ENCODE measurements around the gene MT1B.

The MT1B gene

DNA sequence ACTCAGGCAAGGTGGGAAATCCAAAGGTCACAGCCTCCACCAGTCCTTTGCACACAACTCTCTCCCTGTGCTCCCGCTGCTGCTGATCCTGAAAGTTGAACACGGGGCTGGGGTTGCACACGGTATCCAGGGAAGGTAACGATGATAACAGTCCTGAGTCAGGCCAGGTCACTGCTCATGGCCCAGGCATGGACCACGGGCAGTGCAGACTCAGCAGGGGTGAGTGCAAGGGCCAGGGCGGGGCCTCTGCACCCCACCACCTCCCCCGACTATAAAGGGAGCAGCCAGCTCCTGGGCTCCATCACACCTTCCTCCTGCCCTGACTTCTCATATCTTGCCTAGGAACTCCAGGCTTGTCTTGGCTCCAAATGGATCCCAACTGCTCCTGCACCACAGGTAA lies at the start of gene MT1B:
Gene MT1B, plus strand, starts transcription at position 301 of the 400 bp plus-strand sequence. Its CDS starts 68 bp downstream, at position 369.
- no peak for DNase-seq

DNA sequence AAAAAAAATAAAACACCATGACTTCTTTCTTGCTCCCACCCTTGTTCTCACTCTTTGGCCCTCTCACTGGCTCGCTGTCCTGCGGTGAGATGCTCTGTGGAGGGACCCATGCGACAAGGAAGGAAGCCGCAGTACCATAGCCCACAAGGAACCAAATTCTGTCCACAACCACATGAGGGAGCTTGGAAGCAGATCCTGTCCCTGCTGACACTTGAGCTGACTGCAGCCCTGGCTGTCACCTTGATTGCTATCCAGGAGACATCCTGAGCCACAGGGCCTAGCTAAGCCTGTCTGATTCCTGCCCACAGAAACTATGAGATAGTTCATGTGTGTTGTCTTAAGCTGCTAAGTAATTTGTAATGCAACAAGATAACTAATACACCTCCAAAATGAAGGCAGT lies 48.1 kb upstream of the MT1B start:
- DNase-seq = peak; percentile 10

DNA sequence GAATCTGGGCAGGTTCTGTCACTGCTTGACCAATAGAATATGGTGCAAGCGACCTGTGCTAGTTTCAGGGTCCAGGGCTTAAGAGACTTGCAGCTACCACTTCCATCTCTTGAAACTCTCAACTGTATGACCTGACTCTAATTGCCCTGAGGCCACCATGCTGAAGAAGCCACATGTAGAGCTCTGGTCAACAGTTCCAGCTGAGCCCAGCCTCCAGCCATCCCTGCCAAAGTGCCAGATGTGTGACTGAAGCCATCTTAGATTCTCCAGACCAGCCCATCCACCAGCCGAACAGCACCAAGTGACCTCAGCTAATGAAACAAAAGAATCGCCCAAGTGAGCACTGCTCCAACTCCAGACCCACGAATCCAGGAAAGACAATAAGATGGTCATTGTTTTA lies 46.7 kb upstream of the MT1B start:
- DNase-seq = no peak

DNA sequence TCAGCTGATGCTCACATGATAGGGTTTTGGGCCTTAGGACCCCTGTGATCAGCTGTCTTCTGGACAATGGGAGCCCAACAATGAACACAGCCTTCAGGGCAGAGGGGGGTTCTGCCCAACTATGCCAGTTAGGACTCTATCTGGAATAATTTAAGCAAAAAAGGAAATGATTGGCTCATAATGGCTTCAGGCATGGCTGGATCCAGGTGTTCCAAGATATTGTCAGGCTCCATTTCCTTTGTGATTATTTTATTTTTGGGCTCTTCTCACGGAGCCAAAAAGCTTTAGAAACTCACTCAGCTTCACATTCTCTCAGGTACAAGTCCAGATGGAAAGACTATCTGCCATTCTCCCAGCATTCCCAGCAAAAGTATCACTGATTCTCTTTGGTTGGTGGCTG lies 46.2 kb upstream of the MT1B start:
- no peak for DNase-seq

DNA sequence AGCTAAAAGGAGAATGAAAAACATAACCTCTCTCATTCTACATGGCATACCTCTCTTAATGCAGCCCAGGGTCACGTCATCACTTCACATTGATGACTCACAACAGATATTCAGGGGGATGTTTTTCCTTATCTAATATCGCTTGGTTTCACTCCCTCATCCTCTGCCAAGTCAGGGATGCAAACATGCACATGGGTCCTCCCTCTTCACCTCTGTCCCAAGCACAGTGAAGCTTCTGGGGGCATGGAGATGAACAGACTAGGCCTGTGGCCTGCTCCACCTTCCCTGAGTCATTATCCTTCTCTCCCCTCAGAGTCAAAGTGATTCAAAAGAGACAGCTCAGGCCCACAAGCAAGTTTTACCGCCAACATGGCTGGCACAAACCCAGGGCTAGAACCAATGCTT lies 45.6 kb upstream of the MT1B start:
- DNase-seq = no peak

DNA sequence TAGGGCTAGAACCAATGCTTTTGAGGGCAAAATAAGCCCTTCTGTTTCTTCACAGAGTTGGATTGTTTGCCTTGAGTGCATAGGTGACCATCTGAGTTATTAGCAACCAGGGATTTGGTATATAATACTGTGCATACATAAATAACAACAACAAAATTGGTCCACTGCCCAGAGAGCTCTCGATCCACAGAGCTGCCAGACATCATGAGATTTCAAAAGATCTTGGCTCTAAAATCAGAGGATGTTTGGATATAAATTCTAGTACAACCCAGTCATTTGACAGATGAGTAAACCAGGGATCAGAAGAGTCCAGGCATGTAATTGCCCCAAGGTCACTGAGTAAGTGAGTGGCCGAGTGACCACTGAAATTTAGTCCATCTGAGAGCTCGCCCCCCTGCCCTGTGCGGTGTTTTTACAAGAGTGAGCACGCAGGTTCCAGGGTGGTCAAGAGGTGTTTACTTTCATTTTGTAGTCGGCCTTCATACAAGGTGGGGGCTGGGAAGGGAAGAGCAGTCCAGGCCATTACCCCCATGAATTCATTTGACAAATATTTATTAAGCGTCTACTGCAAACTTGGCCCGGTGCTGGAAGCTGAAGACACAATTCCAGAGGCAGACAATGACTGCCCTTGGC lies 45.1 kb upstream of the MT1B start:
- DNase-seq = peak; percentile 31

DNA sequence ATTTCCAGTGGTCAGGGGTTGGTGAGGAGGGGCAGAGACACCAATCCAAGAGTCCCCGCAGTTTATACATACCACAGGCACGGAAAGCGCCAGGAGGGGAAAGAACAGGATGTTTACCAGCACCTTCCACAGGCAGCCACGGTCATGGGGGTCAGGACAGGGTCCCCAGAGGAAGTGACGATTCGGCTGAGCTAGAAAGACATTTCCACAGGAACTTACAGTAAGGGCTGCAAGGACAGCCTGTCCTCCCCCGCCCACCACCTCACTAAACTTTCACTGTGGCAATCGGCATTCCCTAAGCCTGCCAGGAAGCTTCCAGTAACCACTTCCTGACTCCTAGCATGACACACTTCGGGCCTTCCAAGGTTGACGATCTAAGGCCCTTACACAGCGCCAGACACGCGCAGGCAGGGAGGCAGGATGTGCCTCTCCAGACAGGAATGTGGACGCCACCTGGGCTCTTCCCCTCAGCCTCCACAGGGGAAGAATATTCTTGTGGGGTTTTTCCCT lies 44.5 kb upstream of the MT1B start:
- peak; percentile 35 for DNase-seq

DNA sequence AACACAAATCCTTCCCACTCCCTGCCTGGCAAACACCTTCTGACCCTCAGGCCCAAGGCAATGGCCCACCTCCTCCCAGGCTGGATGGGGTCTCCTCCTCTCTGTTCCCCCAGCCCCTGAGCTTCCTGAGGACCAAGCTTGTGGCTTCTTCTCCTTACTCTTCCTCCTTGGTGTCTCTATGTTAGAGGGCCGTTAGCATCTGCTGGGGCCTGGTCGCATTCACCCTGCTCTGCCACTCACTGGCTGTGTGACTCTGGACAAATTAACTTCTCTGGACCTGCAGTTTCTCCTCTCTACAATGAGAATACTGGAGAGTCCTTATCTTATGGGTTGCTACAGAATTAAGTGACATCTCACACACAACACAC lies 44.0 kb upstream of the MT1B start:
- DNase-seq = no peak

DNA sequence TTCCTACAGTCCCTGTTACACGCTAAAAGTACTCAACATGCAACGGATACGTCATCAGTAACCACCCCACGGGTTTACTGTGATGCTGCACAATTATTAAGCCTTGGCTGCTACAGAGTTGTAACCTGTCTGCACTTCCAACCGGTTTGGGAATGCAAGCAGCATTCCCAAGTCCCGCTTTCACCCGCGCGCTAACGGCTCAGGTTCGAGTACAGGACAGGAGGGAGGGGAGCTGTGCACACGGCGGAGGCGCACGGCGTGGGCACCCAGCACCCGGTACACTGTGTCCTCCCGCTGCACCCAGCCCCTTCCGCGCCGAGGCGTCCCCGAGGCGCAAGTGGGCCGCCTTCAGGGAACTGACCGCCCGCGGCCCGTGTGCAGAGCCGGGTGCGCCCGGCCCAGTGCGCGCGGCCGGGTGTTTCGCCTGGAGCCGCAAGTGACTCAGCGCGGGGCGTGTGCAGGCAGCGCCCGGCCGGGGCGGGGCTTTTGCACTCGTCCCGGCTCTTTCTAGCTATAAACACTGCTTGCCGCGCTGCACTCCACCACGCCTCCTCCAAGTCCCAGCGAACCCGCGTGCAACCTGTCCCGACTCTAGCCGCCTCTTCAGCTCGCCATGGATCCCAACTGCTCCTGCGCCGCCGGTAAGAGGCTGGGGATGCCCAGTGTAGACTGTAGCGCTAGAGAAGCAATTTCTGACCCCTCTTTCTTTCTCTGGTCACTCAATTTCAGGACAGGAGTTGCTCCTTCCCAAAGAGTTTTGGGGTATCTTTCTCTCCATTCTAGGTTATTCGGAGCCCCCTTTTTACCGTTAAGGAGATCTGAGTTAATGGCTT lies 43.4 kb upstream of the MT1B start, which contains the start of gene MT2A:
Gene MT2A, plus strand, starts transcription at position 542 of the 833 bp plus-strand sequence. Its CDS starts 72 bp downstream, at position 614.
- DNase-seq = peak; percentile 87

DNA sequence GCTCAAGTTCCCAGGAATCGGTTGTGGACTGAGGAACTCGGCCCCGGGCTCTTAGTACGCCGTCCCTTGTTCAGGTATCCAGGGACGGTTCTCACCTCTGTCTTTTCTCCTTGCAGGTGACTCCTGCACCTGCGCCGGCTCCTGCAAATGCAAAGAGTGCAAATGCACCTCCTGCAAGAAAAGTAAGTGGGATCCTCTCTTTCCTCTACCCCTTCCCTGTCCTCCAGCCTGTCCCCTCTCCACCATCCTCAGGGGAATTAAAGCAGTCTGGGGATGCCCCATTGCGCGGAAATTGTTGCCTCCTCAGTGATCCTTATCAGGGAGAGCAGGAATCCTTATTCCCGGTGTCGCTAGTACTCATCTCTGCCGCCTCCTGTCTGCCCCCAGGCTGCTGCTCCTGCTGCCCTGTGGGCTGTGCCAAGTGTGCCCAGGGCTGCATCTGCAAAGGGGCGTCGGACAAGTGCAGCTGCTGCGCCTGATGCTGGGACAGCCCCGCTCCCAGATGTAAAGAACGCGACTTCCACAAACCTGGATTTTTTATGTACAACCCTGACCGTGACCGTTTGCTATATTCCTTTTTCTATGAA lies 42.7 kb upstream of the MT1B start:
- DNase-seq = no peak

DNA sequence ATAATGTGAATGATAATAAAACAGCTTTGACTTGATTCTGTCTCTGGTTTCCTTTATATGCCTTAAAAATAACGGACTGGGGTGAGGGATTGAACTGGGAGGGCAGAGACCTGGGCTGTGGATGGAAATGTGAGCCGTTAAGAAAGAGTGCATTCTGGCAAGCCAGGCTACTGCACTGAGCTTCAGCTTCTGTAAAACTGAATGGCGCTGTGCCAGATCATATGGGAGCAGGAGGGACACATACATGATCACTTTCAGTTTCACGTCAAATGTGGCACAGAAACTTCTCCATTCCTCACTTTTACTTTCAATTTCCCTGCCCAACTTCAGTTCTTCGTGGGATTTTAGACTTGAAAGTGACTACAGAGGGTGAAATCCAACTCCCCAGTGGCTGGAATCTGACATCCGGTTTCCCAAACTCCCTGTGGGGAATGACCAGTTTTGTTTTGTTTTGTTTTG lies 42.2 kb upstream of the MT1B start:
- DNase-seq = peak; percentile 37

DNA sequence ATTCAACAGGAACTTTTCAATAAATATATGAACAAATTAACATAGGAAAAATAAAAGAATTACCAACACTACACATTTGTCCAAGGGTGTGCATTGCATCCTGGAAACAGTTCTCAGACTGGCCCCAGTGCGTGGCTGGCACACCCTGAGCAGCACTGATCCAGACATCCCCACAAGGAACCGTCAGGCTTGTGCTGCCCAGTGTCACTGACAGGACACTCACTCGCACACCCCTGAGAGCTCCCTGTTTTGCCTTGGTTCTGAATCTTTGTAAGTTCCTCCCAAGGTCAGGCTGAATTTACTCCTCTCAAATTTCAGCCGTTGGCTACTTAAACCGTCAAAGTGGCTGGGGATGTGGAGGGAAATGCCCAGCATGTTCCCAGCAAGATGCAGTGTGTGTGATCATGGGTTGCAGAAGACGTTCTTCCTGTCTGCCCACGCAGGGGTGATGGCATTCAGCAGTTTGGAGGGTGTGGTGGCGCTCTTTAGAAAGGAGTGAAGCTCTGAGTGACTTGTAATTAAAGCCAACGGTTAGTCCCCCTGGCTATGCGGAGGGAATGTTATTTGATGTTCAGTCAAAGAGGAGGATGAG lies 41.6 kb upstream of the MT1B start:
- no peak for DNase-seq

DNA sequence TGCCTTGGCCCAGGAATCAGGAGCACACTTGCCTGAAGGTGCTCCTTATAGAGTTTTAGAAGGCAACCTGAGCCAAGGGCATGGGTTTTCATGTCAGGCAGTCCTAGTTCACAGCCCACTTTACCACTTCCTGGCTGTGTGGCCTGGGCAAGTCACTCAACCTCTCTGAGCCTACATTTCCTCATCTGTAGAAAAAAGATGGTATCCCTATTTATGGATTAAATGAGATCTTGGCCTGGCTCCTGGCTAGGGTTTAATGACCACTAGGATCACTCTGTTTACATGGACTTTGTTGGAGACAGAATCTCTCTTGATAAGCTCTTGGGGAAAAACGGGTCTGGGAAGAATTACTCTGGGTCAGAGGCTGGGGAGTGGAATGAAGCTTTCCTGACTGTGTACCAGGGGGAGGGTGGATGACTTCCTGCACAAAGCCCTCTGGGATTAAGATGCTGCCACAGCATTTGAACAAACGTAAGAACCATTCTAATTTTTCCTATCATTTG lies 41.0 kb upstream of the MT1B start:
- no peak for DNase-seq

DNA sequence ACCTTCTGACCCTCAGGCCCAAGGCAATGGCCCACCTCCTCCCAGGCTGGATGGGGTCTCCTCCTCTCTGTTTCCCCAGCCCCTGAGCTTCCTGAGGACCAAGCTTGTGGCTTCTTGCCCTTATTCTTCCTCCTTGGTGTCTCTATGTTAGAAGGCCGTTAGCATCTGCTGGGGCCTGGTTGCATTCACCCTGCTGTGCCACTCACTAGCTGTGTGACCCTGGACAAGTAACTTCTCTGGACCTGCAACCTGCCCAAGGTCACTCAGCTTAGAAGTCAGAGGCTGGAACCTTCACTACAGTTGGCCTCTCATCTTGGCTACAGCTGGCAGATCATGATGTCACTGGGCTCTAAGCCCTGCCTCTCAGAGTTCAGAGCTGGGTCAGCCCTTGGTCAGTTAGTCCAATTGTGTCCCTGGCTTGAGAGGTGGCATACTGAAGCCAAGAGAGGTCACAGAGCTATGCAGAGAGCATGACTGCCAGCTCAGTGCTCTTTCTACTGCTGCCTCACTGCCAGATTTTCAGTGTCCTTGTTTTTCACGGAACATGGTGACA lies 40.3 kb upstream of the MT1B start:
- no peak for DNase-seq

DNA sequence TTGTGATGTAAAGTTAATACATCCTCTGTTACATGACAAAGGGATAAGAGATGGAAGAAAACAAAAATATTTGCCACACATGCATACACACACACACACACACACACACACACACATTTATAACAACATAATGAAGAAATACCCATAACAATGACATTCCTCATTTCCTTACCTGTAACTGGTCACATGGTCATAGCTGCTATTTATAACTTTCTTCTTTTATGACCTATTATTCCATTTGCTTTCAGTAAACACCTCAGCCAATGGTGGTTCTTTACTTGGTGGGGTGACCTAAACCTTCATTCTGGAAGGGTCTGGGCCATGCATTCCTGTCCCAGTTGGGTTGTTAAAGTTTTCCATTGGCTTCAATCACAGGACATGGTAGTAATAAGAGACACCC lies 38.0 kb upstream of the MT1B start:
- no peak for DNase-seq

DNA sequence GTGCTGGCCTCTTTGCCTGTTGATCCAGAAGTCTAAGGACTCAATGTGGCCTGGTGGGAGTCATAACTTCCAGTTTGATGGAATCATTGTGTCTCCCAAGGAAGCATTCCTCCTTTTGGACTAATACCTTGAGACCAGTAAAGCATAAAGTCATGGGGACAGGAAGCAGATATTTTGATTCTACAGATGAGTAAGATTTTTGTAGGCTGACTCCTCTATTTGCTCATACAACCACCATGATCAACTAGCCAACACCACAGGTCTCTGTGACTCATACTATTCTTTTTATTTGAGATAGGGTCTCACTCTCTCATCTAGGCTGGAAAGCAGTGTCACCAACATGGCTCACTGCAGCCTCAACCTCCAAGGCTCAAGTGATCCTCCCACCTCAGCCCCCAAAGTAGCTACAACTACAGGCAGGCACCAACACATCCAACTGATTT lies 37.1 kb upstream of the MT1B start:
- no peak for DNase-seq

DNA sequence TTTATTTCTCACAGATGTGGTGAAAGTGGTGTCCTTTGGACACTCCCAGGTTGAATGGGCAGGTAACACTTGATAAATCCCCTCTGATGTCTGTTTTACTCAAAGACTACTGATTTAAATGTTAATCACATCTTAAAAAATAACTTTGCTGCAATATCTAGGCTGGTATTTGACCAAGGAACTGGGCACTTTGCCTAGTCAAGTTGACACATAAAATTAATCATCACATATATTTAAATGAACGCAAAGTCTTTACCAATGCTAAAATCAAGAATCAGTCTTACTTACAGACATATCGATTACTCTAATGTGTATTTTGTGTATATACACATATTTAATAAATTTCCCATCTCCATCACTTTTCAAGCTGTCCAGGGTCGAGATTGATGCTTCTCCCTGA lies 36.3 kb upstream of the MT1B start:
- no peak for DNase-seq

DNA sequence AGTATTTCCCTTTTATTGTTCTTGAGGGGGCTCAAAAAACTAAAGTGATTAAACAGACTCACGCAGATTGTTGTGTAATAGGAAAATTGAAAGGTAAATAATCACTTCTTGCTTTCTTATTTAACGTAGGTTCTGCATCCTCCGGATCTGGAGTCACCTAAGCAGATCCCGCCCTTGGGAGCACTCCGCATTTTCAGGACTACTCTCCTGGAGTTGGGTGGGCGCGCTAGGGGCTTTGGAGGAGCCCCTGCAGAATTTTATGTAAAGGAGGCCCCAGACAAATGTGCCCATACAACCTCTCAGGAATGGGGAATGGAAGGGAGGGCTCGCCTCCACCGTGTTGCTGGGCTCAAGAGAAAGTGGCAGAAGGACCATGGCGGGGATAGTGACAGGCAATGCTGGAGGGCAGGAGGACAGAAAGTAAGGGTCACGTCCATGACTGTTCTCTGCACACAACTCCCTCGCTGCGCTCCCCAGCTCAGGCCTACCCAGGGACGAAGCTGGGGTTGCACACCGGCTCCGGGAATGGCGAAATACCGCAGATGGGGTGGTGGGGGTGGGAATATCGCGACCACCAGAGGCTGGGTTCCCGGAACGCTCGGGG lies 35.0 kb upstream of the MT1B start:
- DNase-seq = no peak

DNA sequence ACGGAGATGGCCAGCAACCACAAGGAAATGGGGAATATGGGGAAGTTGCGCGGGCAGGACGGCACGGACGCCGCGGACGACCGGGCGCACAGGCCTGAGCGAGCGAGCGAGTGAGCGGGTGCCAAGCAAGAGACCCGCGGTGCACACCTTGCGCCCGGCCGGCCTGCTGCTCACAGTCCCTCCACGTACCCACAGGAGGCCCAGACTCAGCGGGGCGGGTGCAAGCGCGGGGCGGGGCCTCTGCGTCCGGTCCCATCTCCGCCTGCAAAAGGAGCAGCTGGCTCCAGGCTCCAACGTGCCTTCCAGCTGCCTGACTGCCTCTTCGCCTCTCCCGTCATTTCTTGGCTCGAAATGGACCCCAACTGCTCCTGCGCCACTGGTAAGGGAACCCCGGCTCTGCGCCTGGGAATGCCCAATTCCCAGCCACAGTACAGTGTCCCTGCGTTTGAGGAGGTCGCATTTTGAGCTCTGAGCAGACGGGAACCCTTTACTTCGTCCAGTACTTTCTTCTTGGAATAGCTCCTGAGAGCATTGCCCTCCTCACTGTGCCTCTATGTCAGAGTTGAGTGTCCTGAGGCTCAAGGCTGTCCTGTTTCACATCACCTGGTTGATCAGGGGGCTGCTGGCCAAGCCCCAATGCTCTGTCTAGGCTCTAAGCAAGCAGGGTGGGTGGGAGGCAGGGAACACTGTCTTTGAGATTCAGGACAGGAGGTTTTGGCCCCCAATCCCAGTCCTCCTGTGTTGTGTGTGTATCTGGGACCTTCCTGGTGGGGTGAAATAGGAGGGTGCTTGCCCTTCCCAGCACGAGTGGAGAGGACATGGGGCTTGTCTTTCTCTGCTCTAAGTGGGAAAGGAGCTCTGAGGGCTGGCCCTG lies 34.2 kb upstream of the MT1B start:
- no peak for DNase-seq

DNA sequence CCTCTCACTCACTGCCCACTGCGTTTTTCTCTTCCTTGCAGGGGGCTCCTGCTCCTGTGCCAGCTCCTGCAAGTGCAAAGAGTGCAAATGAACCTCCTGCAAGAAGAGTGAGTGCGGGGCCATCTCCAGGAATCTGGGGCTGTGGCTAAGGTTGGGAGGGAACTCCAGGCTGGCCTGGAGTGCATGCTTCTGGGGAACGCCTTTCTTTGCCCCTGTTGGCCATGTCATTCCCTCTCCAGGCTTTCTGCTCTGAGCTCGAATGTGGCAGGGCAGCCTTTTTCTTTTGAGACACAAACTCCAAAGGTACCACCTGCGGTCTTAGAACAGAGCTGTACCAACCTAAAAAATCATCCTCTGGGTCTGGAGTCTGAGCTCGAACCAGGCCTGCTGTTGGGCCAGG lies 33.5 kb upstream of the MT1B start:
- DNase-seq = no peak

DNA sequence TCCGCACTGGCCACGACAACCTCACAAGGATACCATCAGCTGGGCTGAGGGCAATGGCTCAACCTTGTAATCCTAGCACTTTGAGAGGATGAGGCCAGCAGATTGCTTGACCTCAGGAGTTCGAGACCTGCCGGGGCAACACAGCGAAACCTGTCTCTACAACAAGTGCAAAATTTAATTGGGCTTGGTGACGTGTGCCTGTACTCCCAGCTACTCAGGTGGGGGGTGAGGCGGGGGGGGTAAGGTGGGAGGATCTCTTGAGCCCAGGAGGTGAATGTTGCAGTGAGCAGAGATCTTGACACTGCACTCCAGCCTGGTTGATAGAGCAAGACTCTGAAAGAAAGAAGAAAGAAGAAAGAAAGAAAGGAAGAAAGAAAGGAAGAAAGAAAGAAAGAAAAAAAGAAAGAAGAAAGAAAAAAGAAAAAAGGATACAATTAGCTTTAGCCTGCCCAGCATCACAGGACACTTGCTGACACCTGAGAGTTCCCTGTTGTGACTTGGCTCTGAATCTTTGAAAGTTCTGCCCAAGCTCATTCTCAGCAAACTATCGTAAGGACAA lies 31.3 kb upstream of the MT1B start:
- DNase-seq = no peak
